MCF 10A (cell line): ENCODE measurements around the gene BUD31. TPM values are rescaled to one million over a fixed set of nuclear protein-coding genes. Genes with fewer than 3 reads are reported as not detected.

Experiments
- BruUV-seq: library from RNA; stranded (reverse); fragments of 400-500 nt; replicated peaks from 2 replicates; lab custom pipeline; 2021; lab: Mats Ljungman, UMichigan
- CTCF ChIA-PET: fragments of 300-600 bp; sonication (Branson Sonifier 250); formaldehyde crosslinking; extraction: SDS; loops from one replicate; lab custom pipeline; 2021; ENCODE audit warnings: antibody characterized with exemption, inconsistent platforms; lab: Yijun Ruan, JAX
- POLR2A ChIA-PET: fragments of 300-600, 350-650 bp; sonication (Branson Sonifier 250); formaldehyde crosslinking; extraction: SDS; loops from one replicate; lab custom pipeline; 2020; ENCODE audit warnings: antibody characterized with exemption, inconsistent platforms; lab: Yijun Ruan, JAX
- DNase-seq: peaks from one replicate; pipeline ENCODE4 v3.0.0-alpha.2; 2018; ENCODE audit not compliant: unreplicated experiment
- H3K27ac Mint-ChIP-seq: one replicate; pipeline ENCODE4 v1.8.0; 2022; ENCODE audit warnings: mild to moderate bottlenecking, low read depth, mixed read lengths; ENCODE audit not compliant: unreplicated experiment
- H3K27me3 Mint-ChIP-seq: one replicate; pipeline ENCODE4 v1.8.0; 2022; ENCODE audit warnings: mixed read lengths; ENCODE audit not compliant: insufficient read depth, unreplicated experiment
- H3K36me3 Mint-ChIP-seq: one replicate; pipeline ENCODE4 v1.8.0; 2022; ENCODE audit warnings: mild to moderate bottlenecking, moderate library complexity, mixed read lengths; ENCODE audit not compliant: insufficient read depth, unreplicated experiment
- H3K4me1 Mint-ChIP-seq: one replicate; pipeline ENCODE4 v1.8.0; 2022; ENCODE audit warnings: mixed read lengths; ENCODE audit not compliant: insufficient read depth, unreplicated experiment
- H3K4me3 Mint-ChIP-seq: one replicate; pipeline ENCODE4 v1.8.0; 2022; ENCODE audit warnings: mild to moderate bottlenecking, moderate library complexity, mixed read lengths; ENCODE audit not compliant: unreplicated experiment
- H3K9me3 Mint-ChIP-seq: one replicate; pipeline ENCODE4 v1.8.0; 2022; ENCODE audit warnings: mixed read lengths; ENCODE audit not compliant: unreplicated experiment
- intact Hi-C: fragments of 100-400 bp; cut with micrococcal nuclease; formaldehyde crosslinking; loops from 2 replicates; pipeline ENCODE4 v1.14.1; 2022
- total RNA-seq: library from RNA; stranded (reverse); gene quantifications from 2 replicates; pipeline ENCODE4 v1.2.3, GENCODE V29; 2022
- TF ChIP-seq, protein P1 (sequence below): fragments of 200-600 bp; IDR thresholded peaks from one replicate; pipeline ENCODE4 v1.8.0; 2022; ENCODE audit warnings: antibody characterized with exemption, mild to moderate bottlenecking; ENCODE audit not compliant: unreplicated experiment

The BUD31 gene
- total RNA-seq, 1 experiment from 2014 or later = 224 TPM

DNA sequence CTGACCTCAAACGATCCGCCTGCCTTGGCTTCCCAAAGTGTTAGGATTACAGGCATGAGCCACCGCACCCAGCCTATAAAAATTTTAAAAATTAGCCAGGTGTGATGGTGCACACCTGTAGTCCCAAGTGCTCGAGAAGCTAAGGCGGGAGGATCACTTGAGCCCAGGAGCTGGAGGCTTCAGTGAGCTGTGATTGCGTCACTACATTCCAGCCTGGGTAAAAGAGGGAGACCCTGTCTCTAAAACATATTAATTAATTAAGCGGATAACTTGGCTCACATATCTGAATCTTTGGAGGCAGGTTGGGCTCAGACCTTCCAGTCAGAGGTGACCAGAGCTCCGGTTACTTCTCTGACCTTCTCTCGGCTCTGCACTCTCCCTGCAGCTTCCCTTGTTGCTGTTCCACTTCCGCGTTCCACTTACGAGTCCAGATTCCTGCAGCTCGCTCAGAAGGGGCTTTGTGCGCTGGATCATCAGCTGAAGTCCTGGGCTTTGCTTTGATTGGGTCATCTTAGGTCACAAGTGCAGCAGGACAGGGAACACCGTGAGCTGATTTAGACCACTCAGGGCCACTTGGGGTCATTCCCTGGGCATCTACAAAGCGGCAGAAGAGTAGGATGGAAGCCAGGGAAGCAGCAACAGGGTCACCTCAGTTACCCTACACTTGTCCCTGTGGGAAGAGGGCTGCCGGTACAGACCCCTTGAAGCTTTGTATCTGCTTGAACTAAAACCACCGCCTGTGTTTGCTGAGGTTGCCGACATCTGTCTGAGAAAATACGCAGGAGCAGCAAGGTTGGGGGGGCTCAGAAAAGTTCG lies 36.3 kb upstream of the BUD31 start:
- no peak overlapping the region for H3K27ac Mint-ChIP-seq
- peaks cover 5% of the 10 kb centered on the region for H3K4me1 Mint-ChIP-seq
- ChIA-PET CTCF (interaction anchor here (0.6 to 0.9 kb wide), 6 partner anchors 13 to 534 kb away, joined by 3 read pairs; no protein-coding TSS in a partner anchor), POLR2A (interaction anchor here (0.7 to 2.2 kb wide), 4 partner anchors 36 to 127 kb away, joined by 3 to 18 read pairs (median 4); partner anchors contain the start of genes BUD31 and PDAP1)
- no peaks in the 10 kb centered on the region for H3K9me3 Mint-ChIP-seq
- no TSS peak for BruUV-seq
- peak overlapping the region; percentile 70 for H3K4me3 Mint-ChIP-seq
- peaks cover 19% of the 10 kb centered on the region for H3K36me3 Mint-ChIP-seq
- DNase-seq = no peak
- TF ChIP-seq, protein P1, sequence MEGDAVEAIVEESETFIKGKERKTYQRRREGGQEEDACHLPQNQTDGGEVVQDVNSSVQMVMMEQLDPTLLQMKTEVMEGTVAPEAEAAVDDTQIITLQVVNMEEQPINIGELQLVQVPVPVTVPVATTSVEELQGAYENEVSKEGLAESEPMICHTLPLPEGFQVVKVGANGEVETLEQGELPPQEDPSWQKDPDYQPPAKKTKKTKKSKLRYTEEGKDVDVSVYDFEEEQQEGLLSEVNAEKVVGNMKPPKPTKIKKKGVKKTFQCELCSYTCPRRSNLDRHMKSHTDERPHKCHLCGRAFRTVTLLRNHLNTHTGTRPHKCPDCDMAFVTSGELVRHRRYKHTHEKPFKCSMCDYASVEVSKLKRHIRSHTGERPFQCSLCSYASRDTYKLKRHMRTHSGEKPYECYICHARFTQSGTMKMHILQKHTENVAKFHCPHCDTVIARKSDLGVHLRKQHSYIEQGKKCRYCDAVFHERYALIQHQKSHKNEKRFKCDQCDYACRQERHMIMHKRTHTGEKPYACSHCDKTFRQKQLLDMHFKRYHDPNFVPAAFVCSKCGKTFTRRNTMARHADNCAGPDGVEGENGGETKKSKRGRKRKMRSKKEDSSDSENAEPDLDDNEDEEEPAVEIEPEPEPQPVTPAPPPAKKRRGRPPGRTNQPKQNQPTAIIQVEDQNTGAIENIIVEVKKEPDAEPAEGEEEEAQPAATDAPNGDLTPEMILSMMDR = no peak
- H3K27me3 Mint-ChIP-seq = no peaks in the 10 kb centered on the region
- intact Hi-C loops = no loop called here

DNA sequence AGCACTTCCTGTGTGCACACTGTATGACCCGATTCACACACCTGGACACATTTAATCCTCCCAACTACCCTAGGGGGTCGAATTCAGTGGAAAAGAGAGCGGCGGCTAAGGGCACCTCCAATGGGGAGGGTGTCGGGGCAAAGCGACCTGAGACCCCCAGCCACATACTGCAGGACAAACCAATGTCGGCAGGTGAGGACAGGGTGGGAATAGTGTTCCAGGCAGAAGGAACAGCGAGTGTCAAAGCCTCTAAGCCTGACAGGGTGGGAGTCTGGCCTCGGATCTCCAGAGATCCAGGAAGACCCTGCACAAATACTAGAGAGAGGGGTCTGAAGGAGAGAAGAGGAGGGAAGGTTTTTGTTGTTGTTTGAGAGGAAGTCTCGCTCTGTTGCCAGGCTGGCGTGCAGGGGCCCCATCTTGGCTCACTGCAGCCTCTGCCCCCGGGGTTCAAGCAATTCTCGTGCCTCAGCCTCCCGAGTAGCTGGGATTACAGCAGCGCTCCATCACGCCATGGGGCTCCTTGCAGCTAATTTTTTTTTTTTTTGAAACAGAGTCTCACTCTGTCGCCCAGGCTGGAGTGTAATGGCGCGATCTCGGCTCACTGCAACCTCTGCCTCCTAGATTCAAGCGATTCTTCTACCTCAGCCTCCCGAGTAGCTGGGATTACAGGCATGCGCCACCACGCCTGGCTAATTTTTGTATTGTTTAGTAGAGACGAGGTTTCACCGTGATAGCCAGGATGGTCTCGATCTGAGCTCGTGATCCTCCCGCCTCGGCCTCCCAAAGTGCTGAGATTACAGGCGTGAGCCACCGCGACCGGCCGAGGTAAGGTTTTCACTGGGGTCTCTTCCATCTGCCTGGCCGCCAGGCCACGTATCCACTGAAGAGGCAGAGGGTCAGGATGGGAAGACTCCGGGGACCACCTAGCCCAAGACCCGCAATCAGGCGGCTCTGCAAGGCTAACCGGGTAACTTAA lies 35.4 kb upstream of the BUD31 start:
- Mint-ChIP-seq H3K27me3 (no peaks in the 10 kb centered on the region), H3K4me3 (peak overlapping the region; percentile 70), H3K9me3 (no peaks in the 10 kb centered on the region), H3K36me3 (peaks cover 26% of the 10 kb centered on the region), H3K4me1 (peaks cover 5% of the 10 kb centered on the region), H3K27ac (no peak overlapping the region)
- ChIA-PET CTCF (interaction anchor here (0.5 to 1.3 kb wide), 5 partner anchors 8 to 535 kb away, joined by 3 to 5 read pairs (median 3); no protein-coding TSS in a partner anchor), POLR2A (interaction anchor here (0.6 to 2.2 kb wide), 6 partner anchors 12 to 43 kb away, joined by 3 to 18 read pairs (median 3); partner anchors contain the start of genes BUD31 and PDAP1)
- no TSS peak for BruUV-seq
- DNase-seq = no peak
- TF ChIP-seq, protein P1 = no peak
- intact Hi-C loops = no loop called here

DNA sequence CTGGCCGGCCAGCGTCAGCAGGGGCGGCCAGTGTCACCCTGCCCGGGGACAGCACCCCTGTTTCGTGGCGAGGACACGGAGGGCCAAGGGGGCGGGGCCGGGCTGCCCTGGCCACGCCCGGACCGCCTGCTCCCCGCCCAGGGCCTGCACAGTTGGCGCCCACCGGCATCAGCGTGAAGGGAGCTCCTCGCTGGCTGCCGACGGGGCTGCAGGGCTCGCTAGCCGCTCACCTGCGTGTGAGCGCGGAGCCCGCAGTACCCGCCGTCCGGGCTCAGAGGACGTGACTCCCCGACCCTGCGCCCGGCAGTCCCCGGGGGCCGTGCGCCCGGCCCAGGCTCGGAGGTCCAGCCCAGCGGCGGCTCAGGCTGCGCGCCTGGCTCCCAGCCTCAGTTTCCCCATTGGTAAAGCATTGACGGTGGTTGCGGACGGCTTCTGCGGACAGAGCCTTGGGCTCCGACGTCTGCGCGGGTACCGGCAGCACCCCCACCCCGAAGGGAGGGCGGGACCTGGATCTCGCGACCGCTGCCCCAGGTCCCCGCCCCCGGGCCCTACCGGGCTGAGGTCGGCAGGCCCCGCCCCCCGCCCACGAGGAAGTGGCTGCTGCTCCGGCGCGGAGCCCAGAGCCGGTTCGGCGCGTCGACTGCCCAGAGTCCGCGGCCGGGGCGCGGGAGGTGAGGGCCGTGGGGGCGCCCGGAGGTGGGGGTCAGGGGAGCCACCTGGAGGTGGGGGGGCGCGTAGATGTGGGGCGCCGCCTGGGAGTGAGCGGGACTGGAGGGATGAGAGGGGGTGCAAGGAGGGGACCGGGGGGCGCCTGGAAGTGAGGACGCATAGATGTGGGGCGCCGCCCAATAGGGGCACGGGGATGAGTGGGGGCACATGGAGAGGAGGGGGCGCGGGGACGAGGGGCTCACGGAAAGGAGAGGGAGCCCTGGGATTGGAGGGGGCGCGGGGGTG lies 34.4 kb upstream of the BUD31 start, which contains the start of gene ARPC1B:
Gene ARPC1B (plus strand): TSS at position 620 of the 954 bp plus-strand sequence. CDS start 10,985 bp downstream, outside the sequence.
- Mint-ChIP-seq H3K36me3 (peaks cover 30% of the 10 kb centered on the region), H3K4me1 (peaks cover 6% of the 10 kb centered on the region), H3K27me3 (no peaks in the 10 kb centered on the region), H3K27ac (peak within 1 kb of the TSS; percentile 39), H3K9me3 (no peaks in the 10 kb centered on the region), H3K4me3 (peak within 1 kb of the TSS; percentile 70)
- CTCF ChIA-PET = interaction anchor here (0.5 to 1.3 kb wide), 2 partner anchors 9 to 13 kb away, joined by 4 to 5 read pairs; no protein-coding TSS in a partner anchor
- POLR2A ChIA-PET = interaction anchor here (0.6 to 3.8 kb wide), 5 partner anchors 13 to 185 kb away, joined by 3 to 46 read pairs (median 3); partner anchors contain the start of genes BUD31 and PDAP1
- no TSS peak for BruUV-seq
- peak; percentile 73 for DNase-seq
- intact Hi-C loops = no loop called here
- TF ChIP-seq, protein P1 = no peak
